Fibroblast of lung (primary cell): ENCODE data around the gene ASGR1.

Source experiments
- EZH2 ChIP-seq: IDR thresholded peaks from 2 replicates; pipeline ENCODE4 v1.5.1; 2012; ENCODE audit warnings: low read length, control low read depth, mild to moderate bottlenecking; ENCODE audit errors: missing control alignments
- TF ChIP-seq, protein P1 (sequence below), 2 donors: IDR thresholded peaks in 1 of 2; conservative IDR thresholded peaks in 1 of 2; 1 replicate in 1 of 2; 2 replicates in 1 of 2; pipeline ENCODE4 v1.5.1; 2011 to 2012; ENCODE audit warnings: low read length in 2 of 2, control low read depth in 1 of 2, inconsistent platforms in 1 of 2, low read depth in 1 of 2, mild to moderate bottlenecking in 1 of 2

DNA sequence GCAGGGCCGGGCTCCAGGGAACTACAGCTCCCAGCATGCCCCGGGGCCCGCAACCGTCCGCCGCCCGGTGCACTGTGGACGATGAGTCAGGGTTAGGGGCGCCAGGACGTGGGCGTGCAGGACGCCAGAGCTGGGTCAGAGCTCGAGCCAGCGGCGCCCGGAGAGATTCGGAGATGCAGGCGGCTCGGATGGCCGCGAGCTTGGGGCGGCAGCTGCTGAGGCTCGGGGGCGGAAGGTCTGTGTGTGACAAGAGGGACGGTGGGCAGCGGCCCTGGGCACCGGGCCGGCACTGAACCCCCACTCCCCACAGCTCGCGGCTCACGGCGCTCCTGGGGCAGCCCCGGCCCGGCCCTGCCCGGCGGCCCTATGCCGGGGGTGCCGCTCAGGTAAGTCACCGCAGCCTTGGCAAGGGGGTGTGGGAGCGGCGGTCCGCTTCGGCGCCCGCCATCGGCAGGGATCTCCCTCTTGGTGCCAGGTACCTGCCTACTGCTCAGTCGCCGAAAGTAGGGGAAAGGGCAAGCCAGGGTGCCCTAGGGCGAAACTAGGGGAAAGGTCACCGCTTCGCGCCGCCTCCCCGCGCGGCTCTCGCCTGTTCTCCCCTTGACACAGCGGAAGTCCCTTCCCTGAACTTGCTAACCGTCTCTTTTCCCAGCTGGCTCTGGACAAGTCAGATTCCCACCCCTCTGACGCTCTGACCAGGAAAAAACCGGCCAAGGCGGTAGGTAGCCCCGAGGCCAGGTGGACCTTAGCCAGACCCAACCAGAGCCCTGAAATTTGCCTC lies 40.8 kb upstream of the ASGR1 start, which contains the start of the genes ACADVL and DLG4:
- TF ChIP-seq, protein P1, sequence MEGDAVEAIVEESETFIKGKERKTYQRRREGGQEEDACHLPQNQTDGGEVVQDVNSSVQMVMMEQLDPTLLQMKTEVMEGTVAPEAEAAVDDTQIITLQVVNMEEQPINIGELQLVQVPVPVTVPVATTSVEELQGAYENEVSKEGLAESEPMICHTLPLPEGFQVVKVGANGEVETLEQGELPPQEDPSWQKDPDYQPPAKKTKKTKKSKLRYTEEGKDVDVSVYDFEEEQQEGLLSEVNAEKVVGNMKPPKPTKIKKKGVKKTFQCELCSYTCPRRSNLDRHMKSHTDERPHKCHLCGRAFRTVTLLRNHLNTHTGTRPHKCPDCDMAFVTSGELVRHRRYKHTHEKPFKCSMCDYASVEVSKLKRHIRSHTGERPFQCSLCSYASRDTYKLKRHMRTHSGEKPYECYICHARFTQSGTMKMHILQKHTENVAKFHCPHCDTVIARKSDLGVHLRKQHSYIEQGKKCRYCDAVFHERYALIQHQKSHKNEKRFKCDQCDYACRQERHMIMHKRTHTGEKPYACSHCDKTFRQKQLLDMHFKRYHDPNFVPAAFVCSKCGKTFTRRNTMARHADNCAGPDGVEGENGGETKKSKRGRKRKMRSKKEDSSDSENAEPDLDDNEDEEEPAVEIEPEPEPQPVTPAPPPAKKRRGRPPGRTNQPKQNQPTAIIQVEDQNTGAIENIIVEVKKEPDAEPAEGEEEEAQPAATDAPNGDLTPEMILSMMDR (conservative IDR thresholded peaks at IDR 0.05 in 1 of 2, IDR thresholded peaks at IDR 0.05 in 1 of 2; ENCODE audit: low read depth in 1 of 2, low read length in 2 of 2), result no peak
- no peak for TF ChIP-seq EZH2
